ENCODE data around the gene OVOL1. TPM values are rescaled to one million over a fixed set of nuclear protein-coding genes. Genes with fewer than 3 reads are reported as not detected.

The OVOL1 gene
- total RNA-seq, result not detected
- long read RNA-seq, result 0 reads

DNA sequence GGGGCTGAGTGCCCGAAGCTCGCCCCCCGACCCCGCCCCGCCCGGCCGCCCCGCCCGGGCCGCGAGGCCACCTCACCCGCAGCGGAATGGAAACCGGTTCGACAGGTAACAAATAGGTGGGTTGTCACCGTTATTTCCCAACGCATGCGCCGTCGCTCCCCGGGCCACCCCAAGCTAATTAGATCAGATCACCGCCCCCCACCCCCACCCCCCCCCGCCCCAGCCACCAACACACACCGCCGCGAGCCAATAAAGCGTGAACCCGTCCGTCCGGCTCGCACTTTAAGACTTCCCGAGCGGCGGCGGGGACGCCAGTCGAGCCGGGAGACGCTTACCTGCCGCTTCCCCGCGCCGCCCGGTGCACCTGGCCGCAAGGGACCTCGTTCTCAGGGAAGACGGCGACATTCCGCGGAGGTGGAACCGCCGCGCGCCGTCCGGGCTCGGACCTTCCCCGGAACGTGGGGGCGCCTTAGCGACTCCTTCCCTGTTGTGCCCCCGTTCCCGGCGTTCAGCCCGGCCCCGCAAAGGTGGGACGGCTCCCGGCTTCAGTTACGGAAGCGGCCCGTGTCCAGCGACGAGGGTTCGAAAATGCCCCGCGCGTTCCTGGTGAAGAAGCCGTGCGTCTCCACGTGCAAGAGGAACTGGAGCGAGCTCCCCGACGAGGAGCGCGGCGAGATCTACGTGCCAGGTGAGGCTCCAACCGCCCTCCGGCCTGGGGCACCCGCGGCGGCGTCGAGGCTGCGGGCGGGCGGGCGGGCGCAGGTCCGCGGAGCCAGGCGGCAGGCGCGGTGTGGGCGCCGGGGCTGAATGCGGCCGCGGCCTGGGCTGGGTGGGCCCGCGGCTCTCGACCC is at the start of gene OVOL1:
Gene OVOL1 (plus strand): TSS at position 278 of the 851 bp plus-strand sequence. CDS start 311 bp downstream, at position 589.
- ATAC-seq (no peak), DNase-seq (no peak)
- 1% methylated on average over 18 of the region's 112 CpGs for WGBS (ENCODE audit: insufficient coverage, low coverage, low lambda C conversion rate, missing lambda C conversion rate)
- intact Hi-C loops (cut with DNase I), result no loop called here
- Histone ChIP-seq H3K36me3 (no peaks in the 10 kb centered on the region), H3K27ac (no peak within 1 kb of the TSS), H3K4me1 (peaks cover 0 to 14% (median 4%) of the 10 kb centered on the region in 4 donors), H3K4me3 (peak within 1 kb of the TSS in 1 of 3 donors; percentile 21), H3K9me3 (no peaks in the 10 kb centered on the region), H3K27me3 (peaks cover 4 to 20% of the 10 kb centered on the region in 2 donors)
- no peak for TF ChIP-seq POLR2A (IDR thresholded peaks at IDR 0.05)
- TF ChIP-seq, protein P1, sequence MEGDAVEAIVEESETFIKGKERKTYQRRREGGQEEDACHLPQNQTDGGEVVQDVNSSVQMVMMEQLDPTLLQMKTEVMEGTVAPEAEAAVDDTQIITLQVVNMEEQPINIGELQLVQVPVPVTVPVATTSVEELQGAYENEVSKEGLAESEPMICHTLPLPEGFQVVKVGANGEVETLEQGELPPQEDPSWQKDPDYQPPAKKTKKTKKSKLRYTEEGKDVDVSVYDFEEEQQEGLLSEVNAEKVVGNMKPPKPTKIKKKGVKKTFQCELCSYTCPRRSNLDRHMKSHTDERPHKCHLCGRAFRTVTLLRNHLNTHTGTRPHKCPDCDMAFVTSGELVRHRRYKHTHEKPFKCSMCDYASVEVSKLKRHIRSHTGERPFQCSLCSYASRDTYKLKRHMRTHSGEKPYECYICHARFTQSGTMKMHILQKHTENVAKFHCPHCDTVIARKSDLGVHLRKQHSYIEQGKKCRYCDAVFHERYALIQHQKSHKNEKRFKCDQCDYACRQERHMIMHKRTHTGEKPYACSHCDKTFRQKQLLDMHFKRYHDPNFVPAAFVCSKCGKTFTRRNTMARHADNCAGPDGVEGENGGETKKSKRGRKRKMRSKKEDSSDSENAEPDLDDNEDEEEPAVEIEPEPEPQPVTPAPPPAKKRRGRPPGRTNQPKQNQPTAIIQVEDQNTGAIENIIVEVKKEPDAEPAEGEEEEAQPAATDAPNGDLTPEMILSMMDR (IDR thresholded peaks at IDR 0.05), result no peak

DNA sequence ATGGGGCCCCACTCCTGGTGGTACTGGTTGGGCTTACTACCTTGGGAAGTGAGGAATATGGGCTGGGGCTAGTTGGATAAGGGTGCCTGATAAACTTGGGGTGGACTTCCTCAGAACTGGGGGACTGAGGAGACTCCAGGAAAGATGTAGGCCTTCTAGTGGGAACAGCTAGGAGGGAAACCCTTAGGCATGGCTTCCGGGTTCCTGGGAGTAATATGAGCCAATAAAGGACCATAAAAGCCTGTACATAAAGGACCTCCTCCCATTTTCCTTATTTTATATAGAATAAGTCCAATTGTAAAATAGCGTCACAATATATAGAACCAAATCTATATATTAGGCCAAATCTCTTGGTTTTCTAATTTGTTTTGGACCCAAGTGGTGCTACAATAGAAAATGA is 47.8 kb upstream of the OVOL1 start:
- H3K4me3 ChIP-seq, result no peak overlapping the region
- no peaks in the 10 kb centered on the region for H3K27me3 ChIP-seq
- TF ChIP-seq, protein P1 (IDR thresholded peaks at IDR 0.05), result no peak
- no peak for TF ChIP-seq POLR2A (IDR thresholded peaks at IDR 0.05)
- H3K9me3 ChIP-seq, result no peaks in the 10 kb centered on the region
- intact Hi-C loops (cut with DNase I), result no loop called here
- H3K27ac ChIP-seq, result no peak overlapping the region
- no peaks in the 10 kb centered on the region for H3K36me3 ChIP-seq
- no peak for ATAC-seq
- DNase-seq, result no peak
- H3K4me1 ChIP-seq, result no peaks in the 10 kb centered on the region
- WGBS (ENCODE audit: insufficient coverage, low coverage, low lambda C conversion rate, missing lambda C conversion rate), result 79% methylated on average over 2 of the region's 2 CpGs

DNA sequence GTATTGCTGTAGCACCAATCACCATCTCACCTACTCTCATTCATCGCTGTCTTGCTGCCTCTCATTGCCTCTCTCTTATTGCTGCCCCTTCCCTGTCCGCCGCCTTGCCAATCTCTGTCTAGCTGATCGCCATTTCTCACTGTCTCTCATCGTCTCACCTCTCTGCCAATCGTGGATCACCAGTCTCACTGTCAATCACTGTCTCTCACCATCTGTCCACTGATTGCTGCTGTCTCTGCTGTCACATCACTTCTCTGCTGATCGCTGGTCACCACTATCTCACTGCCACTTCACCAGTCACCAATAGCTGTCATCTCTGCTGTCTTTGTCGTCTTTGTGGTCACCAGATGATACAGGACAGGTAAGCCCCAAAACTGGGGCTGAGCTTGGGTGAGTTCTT is 45.7 kb upstream of the OVOL1 start:
- WGBS (ENCODE audit: insufficient coverage, low coverage, low lambda C conversion rate, missing lambda C conversion rate), result 69% methylated on average over 8 of the region's 8 CpGs
- no peak overlapping the region for H3K4me3 ChIP-seq
- no peaks in the 10 kb centered on the region for H3K27me3 ChIP-seq
- no peaks in the 10 kb centered on the region for H3K36me3 ChIP-seq
- TF ChIP-seq POLR2A (IDR thresholded peaks at IDR 0.05), result no peak
- TF ChIP-seq, protein P1 (IDR thresholded peaks at IDR 0.05), result no peak
- H3K9me3 ChIP-seq, result no peaks in the 10 kb centered on the region
- H3K4me1 ChIP-seq, result no peaks in the 10 kb centered on the region
- DNase-seq, result no peak
- H3K27ac ChIP-seq, result no peak overlapping the region
- intact Hi-C loops (cut with DNase I), result no loop called here
- ATAC-seq, result no peak

DNA sequence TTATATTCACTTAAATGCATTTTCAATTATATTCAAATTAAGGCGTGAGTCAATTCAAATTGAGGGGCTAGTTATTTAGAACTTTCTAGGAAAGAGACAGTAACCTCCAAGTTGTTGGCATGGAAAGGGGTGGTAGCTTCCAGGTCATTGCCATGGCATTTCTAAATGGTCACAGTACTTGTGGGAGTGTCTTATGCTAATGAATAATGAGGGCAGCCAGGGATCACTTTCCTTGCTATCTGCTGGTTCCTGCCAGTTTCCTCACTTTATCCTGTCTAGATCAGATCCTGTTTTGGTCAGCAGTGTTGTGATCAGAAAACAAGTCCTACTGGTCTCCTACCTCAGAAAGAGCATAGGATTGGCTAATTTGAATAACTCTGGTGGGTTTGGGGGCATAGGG is 44.5 kb upstream of the OVOL1 start:
- no peaks in the 10 kb centered on the region for H3K36me3 ChIP-seq
- H3K9me3 ChIP-seq, result no peaks in the 10 kb centered on the region
- H3K4me3 ChIP-seq, result no peak overlapping the region
- TF ChIP-seq POLR2A (IDR thresholded peaks at IDR 0.05), result no peak
- TF ChIP-seq, protein P1 (IDR thresholded peaks at IDR 0.05), result no peak
- WGBS (ENCODE audit: insufficient coverage, low coverage, low lambda C conversion rate, missing lambda C conversion rate), result 55% methylated on average over 1 of the region's 1 CpG
- DNase-seq (no peak), ATAC-seq (peak; percentile 56 to 84 (median 70))
- intact Hi-C loops (cut with DNase I), result no loop called here
- H3K27me3 ChIP-seq, result no peaks in the 10 kb centered on the region
- H3K27ac ChIP-seq, result peak overlapping the region in 1 of 3 donors; percentile 3
- no peaks in the 10 kb centered on the region for H3K4me1 ChIP-seq
